ENCODE measurements around the gene HCRT.
"Not testable (repeated sequence)": the region's sequence is repeated elsewhere in the genome, so short reads cannot be mapped to it uniquely, and the experiment has no call there.

Gene HCRT

DNA sequence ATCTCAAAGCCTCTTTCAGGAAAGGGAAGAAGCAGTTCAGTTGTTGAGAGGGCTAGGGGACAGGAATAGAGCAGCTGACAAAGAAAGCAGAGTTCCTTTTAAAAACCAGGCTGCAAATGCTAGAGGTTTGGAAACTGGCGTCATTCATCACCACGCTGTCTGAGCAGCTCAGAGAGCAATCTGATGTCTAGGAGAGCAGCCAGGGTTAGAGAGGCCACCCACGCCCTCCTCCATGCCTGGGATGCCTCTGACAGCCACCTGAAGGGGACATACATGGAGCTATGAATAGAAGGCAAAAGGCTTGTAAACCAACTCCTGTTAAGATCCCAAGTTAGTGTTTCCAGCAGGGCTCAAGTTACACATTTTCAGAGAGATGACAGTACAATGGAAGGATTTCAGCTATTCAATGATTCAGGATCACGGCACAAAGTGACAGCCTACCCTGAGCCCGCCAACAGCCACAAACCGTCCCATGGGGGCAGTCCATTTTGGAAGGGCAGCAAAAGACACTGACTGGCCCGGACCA, 42.8 kb downstream of the HCRT start:
- TF ChIP-seq, protein P1, sequence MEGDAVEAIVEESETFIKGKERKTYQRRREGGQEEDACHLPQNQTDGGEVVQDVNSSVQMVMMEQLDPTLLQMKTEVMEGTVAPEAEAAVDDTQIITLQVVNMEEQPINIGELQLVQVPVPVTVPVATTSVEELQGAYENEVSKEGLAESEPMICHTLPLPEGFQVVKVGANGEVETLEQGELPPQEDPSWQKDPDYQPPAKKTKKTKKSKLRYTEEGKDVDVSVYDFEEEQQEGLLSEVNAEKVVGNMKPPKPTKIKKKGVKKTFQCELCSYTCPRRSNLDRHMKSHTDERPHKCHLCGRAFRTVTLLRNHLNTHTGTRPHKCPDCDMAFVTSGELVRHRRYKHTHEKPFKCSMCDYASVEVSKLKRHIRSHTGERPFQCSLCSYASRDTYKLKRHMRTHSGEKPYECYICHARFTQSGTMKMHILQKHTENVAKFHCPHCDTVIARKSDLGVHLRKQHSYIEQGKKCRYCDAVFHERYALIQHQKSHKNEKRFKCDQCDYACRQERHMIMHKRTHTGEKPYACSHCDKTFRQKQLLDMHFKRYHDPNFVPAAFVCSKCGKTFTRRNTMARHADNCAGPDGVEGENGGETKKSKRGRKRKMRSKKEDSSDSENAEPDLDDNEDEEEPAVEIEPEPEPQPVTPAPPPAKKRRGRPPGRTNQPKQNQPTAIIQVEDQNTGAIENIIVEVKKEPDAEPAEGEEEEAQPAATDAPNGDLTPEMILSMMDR (IDR thresholded peaks at IDR 0.05; ENCODE audit: low read length): no peak
- TF ChIP-seq EZH2 (optimal IDR thresholded peaks at IDR 0.05; ENCODE audit: low read depth, low read length): no peak
- TF ChIP-seq EZH2phosphoT487 (IDR thresholded peaks at IDR 0.05; ENCODE audit: low read length): no peak
- H3F3A ChIP-seq (ENCODE audit: insufficient read depth, low read length): no peaks in the 10 kb centered on the region
- no peaks in the 10 kb centered on the region for H3K4me1 ChIP-seq (ENCODE audit: low read length)
- H3K9me3 ChIP-seq (replicated peaks; ENCODE audit: insufficient read depth, low read length): no peaks in the 10 kb centered on the region
- H3K4me2 ChIP-seq (ENCODE audit: low read depth, low read length): no peak overlapping the region
- no peak overlapping the region for H2AFZ ChIP-seq (ENCODE audit: low read length)
- H3K79me2 ChIP-seq (ENCODE audit: low read length): peaks cover 86% of the 10 kb centered on the region
- DNase-seq: no peak
- no peaks in the 10 kb centered on the region for H3K27me3 ChIP-seq (replicated peaks; ENCODE audit: insufficient read depth, low read length)
- no peak overlapping the region for H3K27ac ChIP-seq (ENCODE audit: low read length)
- no peak overlapping the region for H3K9ac ChIP-seq (ENCODE audit: low read length)
- peaks cover 3% of the 10 kb centered on the region; the same call in 1 of the 2 replicates for H4K20me1 ChIP-seq (ENCODE audit: insufficient read depth, low read length)
- no peak overlapping the region for H3K4me3 ChIP-seq (ENCODE audit: low read length)
- H3K9me2 ChIP-seq (replicated peaks; ENCODE audit: insufficient read depth, low read length): no peaks in the 10 kb centered on the region
- H3K36me3 ChIP-seq (replicated peaks; ENCODE audit: insufficient read depth, low read length): no peaks in the 10 kb centered on the region

DNA sequence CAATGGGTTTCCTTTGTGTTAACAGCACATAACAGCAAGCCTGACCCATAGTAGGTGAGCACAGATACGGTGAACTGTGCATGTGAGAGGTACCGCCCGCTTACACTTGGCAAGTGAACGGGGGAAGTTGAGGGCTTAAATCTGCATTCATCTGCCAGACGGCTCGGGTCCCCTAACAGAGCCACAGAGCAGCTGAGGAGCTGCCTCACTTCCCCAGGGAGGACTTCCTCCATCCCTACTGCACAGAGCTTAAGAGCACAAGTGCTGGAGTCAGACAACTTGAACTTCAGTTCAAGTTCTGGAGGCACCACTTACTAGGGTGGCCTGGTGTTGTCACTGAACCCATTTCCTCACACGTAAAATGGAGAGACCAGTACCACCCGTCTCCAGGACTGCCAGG, 43.9 kb downstream of the HCRT start:
- TF ChIP-seq, protein P1 (IDR thresholded peaks at IDR 0.05; ENCODE audit: low read length): no peak
- TF ChIP-seq EZH2 (optimal IDR thresholded peaks at IDR 0.05; ENCODE audit: low read depth, low read length) (no peak), EZH2phosphoT487 (IDR thresholded peaks at IDR 0.05; ENCODE audit: low read length) (no peak)
- Histone ChIP-seq H3K27ac (ENCODE audit: low read length) (no peak overlapping the region), H3K9me2 (replicated peaks; ENCODE audit: insufficient read depth, low read length) (no peaks in the 10 kb centered on the region), H3K79me2 (ENCODE audit: low read length) (peaks cover 86% of the 10 kb centered on the region), H3K36me3 (replicated peaks; ENCODE audit: insufficient read depth, low read length) (no peaks in the 10 kb centered on the region), H3K4me3 (ENCODE audit: low read length) (no peak overlapping the region), H3K27me3 (replicated peaks; ENCODE audit: insufficient read depth, low read length) (no peaks in the 10 kb centered on the region), H3K9ac (ENCODE audit: low read length) (no peak overlapping the region), H3F3A (ENCODE audit: insufficient read depth, low read length) (no peaks in the 10 kb centered on the region), H3K4me2 (ENCODE audit: low read depth, low read length) (no peak overlapping the region), H2AFZ (ENCODE audit: low read length) (no peak overlapping the region), H3K9me3 (replicated peaks; ENCODE audit: insufficient read depth, low read length) (no peaks in the 10 kb centered on the region), H3K4me1 (ENCODE audit: low read length) (no peaks in the 10 kb centered on the region), H4K20me1 (ENCODE audit: insufficient read depth, low read length) (peaks cover 3% of the 10 kb centered on the region; the same call in 1 of the 2 replicates)
- DNase-seq: no peak

DNA sequence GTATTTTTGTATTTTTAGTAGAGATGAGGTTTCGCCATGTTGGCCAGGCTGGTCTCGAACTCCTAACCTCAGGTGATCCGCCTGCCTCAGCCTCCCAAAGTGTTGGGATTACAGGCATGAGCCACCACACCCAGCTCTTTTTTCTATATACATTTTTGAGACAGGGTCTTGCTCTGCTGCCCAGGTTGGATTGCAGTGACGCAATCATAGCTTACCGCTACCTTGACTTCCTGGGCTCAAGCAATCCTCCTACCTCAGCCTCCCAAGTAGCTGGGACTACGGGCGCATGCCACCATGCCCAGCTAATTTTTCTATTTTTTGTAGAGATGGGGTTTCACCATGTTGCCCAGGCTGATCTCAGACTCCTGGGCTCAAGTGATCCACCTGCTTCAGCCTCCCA, 44.6 kb downstream of the HCRT start:
- not testable (repeated sequence) for H3K27ac ChIP-seq (ENCODE audit: low read length); H3K4me2 ChIP-seq (ENCODE audit: low read depth, low read length); H3K27me3 ChIP-seq (replicated peaks; ENCODE audit: insufficient read depth, low read length); H3K9ac ChIP-seq (ENCODE audit: low read length); H3F3A ChIP-seq (ENCODE audit: insufficient read depth, low read length); H3K4me1 ChIP-seq (ENCODE audit: low read length); H3K9me3 ChIP-seq (replicated peaks; ENCODE audit: insufficient read depth, low read length); DNase-seq; H2AFZ ChIP-seq (ENCODE audit: low read length); H3K9me2 ChIP-seq (replicated peaks; ENCODE audit: insufficient read depth, low read length); H3K36me3 ChIP-seq (replicated peaks; ENCODE audit: insufficient read depth, low read length); H4K20me1 ChIP-seq (ENCODE audit: insufficient read depth, low read length); H3K4me3 ChIP-seq (ENCODE audit: low read length)
- peaks cover 88% of the 10 kb centered on the region for H3K79me2 ChIP-seq (ENCODE audit: low read length)

DNA sequence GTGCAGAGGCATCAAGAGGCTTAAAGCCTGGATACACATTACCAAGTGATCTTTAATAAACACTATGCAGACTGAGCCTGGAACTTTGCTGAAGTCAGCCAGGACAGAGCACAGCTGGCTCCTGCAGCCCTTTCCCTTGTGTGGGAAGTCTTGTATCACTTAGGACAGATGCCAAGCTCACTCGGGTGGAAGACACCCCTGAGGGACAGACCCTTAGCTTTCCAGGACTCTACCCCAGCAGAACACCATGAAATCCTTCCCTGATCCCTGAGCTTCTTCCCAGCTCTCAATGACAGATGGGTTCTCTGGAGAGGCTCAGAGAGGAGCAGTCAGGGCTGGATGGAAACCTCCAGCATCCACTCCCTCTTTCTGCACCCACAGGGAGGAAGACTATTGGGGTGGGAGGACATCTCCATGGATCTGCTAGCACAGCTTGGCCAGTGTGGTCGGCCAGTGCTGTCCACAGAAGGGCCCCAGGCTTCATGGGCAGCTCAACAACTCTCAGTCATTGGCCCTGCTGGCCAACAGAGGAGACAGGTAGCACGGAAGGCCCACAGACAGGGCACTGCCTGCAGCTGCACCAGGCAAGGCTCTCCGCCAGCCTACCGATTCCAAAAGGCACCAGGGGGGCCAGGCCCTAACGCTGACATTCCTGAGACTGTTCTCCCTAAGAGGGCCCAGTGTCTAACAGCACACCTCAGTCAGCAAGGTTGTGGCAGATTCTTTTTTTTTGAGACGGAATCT, 46.3 kb downstream of the HCRT start:
- TF ChIP-seq EZH2 (optimal IDR thresholded peaks at IDR 0.05; ENCODE audit: low read depth, low read length) (no peak), EZH2phosphoT487 (IDR thresholded peaks at IDR 0.05; ENCODE audit: low read length) (no peak)
- TF ChIP-seq, protein P1 (IDR thresholded peaks at IDR 0.05; ENCODE audit: low read length): no peak
- Histone ChIP-seq H3K9me3 (replicated peaks; ENCODE audit: insufficient read depth, low read length) (no peaks in the 10 kb centered on the region), H3K36me3 (replicated peaks; ENCODE audit: insufficient read depth, low read length) (no peaks in the 10 kb centered on the region), H3K9me2 (replicated peaks; ENCODE audit: insufficient read depth, low read length) (no peaks in the 10 kb centered on the region), H3K4me3 (ENCODE audit: low read length) (no peak overlapping the region), H3K4me1 (ENCODE audit: low read length) (peaks cover 7% of the 10 kb centered on the region), H2AFZ (ENCODE audit: low read length) (no peak overlapping the region), H3K27ac (ENCODE audit: low read length) (no peak overlapping the region), H3F3A (ENCODE audit: insufficient read depth, low read length) (peaks cover 4% of the 10 kb centered on the region; the same call in 1 of the 2 replicates), H3K79me2 (ENCODE audit: low read length) (peaks cover 90% of the 10 kb centered on the region), H3K4me2 (ENCODE audit: low read depth, low read length) (no peak overlapping the region), H3K9ac (ENCODE audit: low read length) (no peak overlapping the region), H4K20me1 (ENCODE audit: insufficient read depth, low read length) (peaks cover 3% of the 10 kb centered on the region; the same call in 1 of the 2 replicates), H3K27me3 (replicated peaks; ENCODE audit: insufficient read depth, low read length) (no peaks in the 10 kb centered on the region)
- no peak for DNase-seq
